CD4-positive, alpha-beta T cell treated with Interleukin-21 for 1 hour (primary cell): ENCODE results near the gene EFCAB8.
"Not testable (repeated sequence)": the region's sequence is repeated elsewhere in the genome, so short reads cannot be mapped to it uniquely, and the experiment has no call there.

Experiments
- DNase-seq: peaks from one replicate; pipeline ENCODE4 v3.0.0-alpha.2; 2020

Gene EFCAB8

DNA sequence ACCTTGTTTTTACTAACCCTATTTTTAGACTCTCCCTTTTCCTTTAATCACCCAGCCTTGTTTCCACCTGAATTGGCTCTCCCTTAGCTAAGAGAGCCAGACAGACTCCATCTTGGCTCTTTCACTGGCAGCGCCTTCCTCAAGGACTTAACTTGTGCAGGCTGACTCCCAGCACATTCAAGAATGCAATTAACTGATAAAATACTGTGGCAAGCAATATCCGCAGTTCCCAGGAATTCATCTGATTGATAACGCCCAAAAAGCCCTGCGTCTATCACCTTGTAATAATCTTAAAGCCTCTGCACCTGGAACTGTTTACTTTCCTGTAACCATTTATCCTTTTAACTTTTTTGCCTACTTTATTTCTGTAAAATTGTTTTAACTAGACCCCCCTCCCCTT lies 116.4 kb downstream of the EFCAB8 start:
- DNase-seq: not testable (repeated sequence)

DNA sequence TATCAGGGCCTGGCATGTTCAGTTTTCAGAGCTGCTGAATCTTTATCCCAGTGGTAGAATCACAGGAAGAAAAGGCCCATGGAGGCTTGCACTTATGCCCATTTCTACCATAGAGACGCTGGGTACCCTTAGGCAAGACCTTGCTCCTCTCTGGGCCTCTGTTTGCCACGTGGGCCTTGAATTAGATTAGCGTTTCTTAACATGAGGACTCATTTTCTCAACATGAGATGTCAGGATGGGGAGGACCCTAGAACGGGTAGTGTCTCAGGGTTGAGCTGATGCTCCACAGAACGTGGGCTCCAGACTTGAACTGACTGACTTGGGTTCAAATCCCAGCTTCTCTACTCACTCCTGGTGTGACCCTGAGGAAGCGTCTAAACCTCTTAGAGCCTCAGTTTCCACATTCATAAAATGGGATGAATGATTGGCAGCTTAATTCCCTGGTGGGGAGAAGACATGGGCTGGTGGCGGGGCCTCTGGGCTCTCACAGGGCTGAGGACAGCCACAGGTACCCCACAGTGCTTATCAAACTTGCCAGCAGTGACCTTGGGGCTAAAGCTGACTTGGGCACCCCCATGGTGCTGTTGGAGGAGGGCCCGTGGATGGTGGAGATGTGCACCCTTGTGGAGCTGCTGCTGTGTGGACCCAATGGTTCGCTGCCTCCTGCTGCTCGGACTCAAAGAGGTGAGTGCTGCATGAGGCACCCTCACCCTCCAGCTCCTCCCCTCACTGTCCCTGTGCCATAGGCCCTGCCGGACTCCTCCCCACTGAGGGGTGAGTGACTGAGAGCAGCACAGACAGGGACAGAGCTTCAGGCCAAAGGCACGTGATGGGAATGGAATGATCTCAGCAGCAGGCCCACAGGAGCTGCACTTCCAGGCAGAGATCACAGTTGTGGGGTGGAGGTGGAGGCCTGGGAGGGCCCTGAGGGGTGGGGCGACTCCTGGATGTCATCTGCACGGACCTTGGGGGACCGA lies 117.3 kb downstream of the EFCAB8 start:
- no peak for DNase-seq

DNA sequence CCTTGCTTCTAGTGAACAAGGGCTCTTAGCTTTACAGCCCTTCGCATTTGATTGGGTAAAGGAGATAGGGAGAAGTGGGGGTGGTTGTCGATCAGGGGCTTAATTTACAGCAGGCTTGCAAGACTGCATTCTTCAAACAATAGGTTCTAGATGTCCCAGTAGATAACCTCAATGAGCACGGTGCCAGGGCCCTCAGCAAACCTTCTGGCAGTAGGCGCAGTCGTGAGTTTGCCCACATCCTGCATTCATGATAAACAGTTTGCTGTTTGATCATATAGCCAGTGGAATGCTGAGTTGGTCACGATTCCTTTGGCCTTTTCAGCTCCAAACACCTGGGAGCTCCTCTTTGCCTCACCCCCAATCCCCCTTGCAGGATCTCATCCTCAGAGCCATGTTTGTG lies 118.0 kb downstream of the EFCAB8 start:
- DNase-seq: no peak

DNA sequence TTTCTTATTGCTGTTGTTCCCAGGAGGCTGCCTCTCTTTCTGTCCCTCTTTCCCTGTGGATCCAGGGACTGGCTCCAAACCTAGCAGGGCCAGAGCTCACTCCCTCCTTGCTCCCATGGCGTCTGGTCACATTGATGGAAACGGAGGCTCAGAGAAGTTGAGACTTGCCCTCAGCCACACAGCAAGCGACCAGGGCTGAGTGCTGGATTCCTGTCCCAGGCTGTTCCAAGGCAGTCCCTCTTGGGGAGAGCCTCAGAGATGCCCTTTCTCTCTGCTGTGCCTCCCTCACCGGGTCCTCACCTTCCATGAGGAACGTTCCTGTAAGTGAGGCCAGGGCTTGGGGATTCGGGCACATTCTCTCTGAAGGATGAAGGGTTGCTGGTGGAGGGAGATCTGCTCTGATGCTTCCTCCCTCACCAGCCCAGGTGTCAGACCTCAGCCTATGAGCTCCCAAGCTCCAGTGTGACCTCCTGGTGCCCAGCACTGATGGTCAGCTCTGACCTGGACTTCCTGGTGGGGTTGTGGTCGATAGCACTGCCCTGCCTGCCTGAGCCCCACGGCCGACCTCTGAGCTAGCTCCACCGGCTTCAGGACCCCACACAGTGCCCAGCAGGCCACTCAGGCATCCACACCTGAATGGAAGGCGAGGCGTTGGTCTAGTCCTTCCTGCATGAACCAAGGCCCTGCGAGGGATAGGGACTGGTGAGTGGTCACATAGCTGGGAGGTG lies 118.7 kb downstream of the EFCAB8 start:
- no peak for DNase-seq

DNA sequence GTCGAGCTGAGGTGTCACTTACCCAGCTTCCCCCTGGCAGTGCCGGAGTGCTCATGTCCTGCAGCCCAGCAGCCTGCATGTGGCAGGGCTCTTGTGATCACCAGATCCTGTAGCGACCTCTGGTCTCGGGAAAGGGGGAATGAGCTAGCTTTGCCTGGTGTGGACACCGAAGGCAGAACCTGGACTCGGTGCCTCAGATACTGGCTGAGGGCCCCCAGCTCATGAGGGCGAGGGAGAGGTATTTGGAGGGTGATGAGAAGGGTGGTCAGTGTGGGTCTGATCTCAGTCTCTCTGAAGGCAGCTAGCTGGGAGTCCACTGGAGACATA lies 119.2 kb downstream of the EFCAB8 start:
- DNase-seq: no peak

DNA sequence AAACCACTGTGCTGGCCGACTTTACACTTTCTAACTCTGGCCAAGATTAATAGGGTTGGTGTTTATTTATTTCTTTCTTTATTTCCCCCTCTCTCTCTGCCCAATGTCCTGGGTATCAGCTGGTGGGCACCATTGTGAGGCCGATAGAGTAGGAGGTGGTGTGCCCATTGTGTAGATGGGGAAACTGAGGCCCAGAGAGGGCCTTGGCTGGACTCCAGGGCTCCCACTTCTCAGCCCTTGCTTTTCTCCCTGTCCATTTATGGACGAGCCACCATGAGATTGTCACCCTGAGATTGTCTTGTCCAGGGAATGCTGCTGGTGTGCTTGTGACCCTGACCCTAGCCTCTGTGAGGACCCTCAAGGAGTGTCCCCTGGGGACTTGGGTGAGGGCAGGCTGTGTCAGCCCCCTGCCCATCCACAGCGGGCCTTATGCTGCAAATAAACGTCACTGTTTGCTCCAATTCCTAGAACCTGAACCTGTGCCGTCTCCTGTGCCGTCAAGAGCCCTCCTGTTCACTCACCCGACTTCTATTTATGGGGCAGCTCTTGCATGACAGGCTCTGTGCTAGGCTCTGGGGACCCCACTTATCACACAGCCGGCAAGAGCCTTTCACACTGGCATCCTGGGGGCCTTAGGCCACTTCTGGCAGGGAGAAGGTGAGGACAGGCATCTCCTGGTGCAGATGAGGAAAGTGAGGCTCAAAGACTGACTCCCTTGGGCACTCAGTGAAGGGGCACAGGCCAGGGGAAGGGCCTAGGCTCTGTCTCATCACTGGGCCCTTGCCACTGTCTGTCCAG lies 120.7 kb downstream of the EFCAB8 start:
- DNase-seq: no peak

DNA sequence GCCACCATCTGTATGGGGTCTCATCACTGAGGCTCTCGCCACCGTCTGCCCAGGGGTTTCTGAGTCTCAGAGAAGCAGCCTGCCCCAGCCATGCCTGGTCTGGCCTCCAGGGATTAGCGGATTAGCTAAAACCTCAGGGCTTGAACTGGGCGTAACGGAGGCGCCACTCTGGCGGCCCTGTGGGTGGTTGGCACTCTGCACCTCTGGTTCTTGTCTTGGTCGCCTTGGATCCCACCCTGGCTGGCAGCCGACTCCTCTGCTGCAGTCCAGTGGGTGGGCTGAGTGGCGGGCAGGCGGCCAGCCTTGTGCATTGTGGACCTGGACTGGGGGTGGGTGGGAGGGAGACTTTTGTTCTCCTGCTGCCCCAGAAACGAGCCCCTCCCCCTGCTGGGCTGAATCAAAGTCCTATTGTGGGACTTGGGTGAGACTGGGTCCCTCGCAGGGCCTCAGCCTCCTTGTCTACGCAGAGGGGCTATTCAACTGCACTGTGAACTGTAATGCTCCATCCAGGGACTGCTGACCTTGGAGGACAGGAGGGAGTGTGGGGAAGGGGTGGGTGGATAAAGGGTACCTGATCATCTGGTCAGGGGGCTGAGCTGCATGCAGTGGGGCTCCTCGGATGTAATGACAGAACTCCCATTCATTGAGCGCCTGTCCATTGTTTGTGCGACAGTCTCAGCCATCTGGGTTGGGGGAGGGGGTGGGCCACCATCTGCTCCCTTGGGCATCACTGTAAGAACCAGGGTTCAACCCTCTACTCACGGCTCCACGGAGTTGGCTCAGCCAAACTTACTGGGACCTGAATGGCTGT lies 121.6 kb downstream of the EFCAB8 start:
- no peak for DNase-seq

DNA sequence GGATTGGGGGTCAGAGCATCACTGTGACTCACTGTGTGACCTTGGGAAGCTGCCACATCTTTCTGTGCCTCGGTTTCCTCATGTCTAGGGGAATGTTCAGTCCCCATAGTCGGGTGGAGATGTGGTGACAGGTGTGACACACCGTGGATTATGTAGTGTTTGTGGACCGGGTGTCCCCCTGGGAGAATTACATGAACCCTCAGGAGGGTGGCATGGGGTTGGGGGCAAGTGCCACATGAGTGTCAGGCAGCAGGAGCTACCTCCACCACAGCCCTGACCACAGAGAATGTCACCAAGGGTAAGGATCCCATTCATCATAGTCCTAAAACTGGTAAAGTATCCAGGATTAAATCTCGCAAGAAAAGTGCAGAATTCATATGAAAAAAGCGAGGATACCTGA lies 122.3 kb downstream of the EFCAB8 start:
- no peak for DNase-seq

DNA sequence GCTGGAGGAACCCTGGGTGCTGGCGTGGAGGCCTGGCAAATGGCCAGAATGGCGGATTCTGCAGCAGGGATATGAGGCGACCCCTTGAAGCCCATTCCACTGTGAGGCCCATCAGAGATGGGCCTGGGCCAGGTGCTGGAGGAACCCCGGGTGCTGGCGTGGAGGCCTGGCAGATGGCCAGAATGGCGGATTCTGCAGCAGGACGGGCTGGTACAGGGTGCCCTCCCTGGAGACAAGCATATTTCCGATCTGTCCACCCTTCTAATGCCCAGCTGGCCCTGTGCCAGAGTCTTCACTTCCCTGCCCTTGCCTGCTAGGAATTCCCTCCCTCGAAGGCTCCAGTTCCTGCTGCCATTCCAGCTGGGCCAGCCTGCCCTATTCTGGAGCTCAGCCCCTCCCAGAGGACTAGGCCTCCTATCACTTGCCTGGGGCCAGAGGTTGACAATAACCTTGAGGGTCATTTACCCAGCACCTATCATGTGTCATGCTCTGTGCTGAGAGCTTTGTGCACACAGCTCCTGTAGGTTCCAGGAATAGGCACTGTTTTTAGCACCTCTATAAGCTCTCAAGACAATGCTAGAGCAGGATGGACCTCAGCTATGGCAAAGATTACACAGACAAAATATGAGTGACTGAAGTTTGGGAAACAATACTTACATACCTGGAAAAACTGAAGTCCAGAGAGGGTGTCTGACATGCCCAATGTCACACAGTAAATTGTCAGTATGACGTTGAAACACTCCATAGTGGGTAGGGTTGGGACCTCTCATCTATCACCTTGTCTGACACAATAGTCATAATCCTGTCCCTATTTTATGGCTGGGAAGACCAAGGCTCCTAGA lies 124.1 kb downstream of the EFCAB8 start:
- DNase-seq: no peak

DNA sequence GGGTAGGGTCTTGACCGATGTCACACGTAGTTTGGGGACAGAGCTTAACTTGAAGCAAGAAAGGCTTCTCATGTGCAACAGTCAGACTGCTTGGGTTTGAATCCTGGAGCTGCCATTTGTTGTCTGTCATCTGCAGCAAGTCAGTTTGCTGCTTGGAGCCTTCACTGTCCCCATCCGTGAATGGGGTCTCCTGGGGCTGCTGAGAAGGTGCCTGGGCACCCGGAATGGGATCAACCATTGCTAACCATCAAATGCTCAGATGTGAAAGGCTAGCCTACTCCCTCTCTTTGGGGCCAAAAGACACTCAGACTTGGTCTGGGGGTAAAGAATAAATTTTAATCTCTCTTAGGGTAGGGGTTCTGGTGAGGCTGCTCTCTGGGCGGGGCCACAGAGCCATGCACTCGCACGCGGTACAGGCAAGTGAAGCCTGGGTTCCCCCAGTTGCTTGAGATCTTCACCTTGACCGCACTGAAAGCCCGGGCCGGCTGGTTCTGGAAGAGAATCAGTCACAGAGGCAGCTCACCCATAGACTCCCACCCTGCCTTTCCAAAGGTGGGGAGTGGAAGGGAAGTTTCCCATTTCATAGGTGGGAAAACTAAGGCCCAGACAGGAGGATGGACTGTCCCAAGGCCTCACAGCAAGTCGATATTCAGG lies 124.9 kb downstream of the EFCAB8 start:
- DNase-seq: no peak

DNA sequence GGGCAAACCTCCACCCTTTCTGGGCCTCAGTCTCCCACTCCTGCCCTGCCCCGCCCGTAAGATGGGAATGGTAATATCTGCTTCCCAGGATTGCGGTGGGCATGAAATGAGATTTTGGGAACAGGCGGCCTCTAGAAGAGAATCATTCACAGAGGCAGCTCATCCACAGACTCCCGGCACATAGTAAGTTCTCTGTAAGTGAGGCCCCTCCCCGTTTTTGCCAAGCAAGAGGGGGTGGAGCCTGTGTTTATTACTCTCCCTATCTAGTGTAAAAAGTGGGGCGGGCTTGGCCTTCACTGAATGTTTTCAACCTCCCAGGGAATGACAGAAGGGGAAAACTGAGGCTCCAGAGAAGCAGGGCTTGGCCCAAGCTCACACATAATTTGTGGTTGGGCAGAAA lies 125.5 kb downstream of the EFCAB8 start:
- DNase-seq: no peak

DNA sequence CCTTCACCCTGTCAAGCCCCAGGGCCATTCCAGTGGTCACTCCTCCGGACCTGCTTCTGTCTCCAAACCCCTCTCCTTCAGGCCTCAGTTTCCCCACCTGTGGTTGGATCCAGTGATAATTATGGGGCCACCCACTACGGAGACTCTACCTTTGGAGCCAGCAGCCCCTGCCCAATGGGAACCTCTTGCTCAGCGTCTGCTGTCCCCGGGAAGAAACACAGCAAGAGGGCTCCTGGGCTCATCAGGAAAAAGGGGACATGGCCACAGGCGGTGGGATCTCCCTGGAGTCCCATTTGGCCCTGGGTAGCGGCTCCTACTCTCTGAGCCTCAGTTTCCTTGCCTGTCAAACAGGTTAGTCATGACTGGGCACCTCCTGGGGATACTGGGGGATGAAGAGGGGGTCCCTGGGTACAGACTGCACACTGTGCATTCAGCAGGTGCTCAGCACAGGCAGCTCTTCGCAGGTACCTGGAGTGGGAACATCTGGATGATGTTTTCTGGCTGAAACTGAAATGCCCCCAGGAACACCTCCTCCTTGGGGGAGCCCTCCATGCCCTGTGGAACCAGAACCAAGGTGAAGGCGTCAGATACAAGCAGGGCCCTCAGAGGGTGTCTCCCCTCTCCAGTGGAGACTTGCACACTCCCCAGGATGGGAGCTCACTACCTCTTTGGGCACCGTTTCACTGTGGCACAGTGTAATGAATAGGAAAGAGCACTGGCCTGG lies 126.1 kb downstream of the EFCAB8 start:
- DNase-seq: no peak

DNA sequence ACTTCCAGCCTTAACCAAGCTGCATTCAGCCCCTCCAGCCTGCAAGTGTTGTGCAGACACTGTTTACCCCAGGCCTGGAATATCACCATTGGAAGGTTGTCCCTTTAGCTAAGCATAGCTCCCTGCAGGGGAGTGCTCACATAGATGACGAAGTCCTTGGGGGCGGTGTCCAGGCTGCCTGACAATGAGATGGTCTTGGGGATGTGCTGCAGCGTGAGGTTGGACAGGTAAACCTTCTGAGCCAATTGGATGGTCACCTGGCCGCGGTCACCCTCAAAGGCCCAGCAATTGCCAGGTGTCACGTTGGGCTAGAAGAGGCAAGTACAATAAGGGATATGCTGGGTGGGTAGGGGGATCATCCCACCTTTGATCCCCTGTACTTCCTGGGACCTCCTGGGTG lies 126.9 kb downstream of the EFCAB8 start:
- no peak for DNase-seq

DNA sequence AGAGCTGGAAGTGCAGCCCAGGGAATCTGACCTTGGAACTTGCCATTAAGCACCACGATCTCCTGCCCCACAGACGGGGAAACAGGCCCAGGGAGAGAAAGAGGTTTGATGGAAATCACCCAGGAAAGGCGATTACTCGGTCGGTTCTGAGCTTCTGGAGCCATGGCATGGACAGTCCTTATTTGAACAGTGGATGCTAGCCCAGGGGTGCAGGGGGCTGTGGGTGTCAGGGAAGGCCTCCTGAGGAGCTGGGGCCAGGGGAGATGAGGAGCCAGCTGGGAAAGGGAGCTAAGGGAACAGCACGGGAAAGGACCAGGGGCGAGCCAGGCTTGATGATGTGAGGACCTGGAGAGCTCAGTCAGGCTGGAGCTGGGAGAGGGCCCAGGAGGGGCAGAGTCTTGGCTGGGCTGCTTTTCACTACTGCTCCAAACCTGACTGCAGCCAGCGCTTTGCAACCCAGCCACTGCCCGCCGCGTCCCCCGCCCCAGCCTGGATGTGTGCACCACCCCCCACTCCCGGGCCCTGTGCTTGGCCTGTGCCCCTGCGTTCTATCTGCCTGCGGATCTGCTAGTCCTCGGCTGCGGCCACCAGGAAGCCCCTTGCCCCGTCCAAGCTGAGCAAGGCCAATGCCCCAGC lies 127.7 kb downstream of the EFCAB8 start:
- no peak for DNase-seq

DNA sequence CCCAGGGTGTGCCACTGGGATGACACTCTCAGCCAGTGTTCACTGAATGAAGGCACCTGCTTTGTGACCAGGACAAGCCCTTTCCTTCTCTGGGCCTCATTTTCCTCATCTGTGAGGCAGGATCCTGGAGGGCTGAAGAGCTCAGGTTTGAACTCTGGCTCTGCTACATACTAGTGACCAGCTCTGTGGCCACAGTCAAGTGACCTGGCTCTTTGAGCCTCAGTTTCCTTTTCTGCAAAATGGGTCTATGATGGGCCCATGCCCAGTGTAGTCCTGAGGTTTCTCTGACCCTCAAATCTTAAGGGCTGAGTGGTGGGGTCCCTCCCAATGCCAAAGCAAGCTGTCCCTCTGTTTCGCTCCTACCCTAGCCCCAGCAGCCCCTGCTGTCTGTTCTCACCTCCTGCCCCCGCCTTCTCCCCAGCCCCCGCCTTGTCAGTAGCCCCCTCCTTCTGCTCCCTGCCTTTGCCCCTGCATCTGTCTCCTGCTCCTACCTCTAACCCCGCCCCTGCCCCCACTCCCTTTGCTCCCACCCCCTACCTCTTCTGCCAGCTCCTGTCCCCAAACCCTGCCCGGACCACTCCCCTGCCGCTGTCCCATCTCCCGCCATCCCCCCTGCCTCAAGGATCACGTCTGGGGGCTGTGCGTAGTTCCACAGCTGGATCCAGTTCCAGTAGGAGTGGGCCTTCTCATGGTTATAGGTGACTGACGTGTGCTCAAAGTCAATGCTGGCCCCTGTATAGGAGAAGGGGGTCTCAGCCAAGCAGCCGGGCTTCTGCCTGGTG lies 128.5 kb downstream of the EFCAB8 start:
- no peak for DNase-seq

DNA sequence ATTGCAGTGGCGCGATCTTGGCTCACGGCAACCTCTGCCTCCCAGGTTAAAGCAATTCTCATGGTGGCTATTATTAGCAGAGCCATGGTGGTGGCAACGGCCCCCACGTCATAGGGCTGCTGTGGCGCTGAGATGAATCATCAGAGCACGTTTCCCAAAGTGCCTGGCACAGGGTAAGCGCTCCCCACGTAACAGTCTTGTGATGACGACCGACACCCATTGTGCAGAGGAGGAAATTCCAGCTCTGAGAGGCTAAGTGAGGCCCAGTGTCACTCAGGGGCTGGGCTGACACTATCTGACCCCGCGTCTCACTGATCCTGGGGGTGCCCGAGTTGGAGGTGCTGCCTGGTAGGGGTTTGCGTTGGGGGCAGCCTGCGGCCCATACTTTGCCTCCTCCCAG lies 129.3 kb downstream of the EFCAB8 start:
- no peak for DNase-seq

DNA sequence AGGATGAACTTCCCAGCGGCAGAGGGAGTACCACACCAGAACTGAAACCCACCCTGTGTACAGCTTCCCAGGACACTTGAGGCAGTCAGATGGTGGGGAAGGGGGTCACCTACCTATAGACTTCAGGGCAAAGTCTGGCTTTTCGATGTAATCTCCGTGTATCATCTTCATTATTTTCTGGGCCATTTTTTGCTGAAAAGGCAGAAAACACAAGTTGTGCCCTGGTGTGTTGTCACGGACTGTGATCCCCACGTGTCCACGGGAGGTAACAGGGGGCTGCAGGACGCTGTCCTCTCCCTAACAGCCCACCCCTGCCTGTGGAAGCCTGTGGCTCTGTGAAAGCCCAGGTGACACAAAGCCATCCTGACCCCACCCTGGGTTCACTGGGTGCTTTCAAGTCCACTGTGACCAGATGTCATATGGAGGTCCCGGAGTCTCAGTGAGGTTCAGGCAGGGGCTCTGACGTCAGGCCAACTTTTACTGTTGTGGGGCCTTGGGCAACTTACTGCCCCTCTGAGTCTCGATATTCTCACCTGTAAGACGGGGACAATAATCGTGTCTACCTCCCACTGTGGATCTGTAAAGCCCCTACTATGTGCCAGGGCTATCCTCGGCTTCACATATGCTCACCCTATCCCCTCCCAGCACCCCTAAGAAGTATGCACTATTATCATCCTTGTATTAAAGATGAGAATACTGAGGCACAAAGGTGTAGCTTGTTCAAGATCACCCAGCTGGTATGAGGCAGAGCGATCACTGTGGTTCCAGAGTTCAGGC lies 131.0 kb downstream of the EFCAB8 start:
- no peak for DNase-seq

DNA sequence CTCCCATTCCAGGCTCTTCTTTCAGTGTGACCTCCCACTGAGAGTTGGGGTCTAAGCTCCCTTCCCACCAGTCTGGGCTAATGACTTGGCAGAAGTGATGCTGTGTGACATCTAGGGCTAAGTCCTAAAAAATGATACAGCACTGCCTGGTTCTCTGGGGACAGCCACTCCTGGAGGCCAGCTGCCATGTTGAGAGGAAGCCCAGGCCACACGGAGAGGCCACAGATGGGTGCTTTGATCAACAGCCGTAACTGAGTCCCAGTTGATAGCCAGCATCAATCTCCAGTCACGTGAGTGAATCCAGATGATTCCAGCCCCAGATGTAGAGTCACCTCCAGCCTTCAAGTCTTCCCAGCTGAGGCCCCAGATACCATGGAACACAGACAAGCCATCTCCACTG lies 131.7 kb downstream of the EFCAB8 start:
- no peak for DNase-seq
